ENCODE data around the gene HBA1. TPM values are rescaled to one million over a fixed set of nuclear protein-coding genes. Genes with fewer than 3 reads are reported as not detected.

Gene HBA1
- total RNA-seq, 1 experiment from 2014 or later, result 2.9 TPM

DNA sequence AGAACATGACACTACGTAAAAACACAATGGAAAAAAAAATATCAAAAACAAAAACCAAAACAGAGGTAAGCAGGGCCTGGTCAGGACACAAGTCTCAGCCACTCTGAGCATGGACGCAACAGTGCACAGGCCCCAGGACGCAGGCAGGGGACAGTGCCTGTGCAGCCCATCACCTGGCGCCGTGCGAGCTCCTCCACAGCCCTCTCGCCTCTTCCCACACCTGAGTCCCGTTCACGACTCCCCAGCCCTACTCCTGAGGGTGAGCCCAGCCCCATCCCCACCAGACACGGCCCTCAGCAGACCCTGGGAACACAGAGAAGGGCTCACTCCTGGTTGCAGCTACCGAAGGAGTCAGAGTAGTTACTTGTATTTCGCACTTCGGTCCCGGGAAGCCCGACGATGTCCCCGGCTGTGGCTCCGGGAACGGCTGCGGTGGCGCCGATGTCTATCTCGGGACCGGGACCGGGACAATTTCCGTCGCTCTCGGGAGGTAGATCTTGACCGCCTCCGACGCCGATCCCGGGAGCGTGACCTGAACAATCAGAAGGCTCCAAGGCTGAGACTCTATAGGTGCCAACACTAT is 13.2 kb downstream of the HBA1 start:
- intact Hi-C loops (cut with micrococcal nuclease), result no loop called here
- TF ChIP-seq, protein P1, sequence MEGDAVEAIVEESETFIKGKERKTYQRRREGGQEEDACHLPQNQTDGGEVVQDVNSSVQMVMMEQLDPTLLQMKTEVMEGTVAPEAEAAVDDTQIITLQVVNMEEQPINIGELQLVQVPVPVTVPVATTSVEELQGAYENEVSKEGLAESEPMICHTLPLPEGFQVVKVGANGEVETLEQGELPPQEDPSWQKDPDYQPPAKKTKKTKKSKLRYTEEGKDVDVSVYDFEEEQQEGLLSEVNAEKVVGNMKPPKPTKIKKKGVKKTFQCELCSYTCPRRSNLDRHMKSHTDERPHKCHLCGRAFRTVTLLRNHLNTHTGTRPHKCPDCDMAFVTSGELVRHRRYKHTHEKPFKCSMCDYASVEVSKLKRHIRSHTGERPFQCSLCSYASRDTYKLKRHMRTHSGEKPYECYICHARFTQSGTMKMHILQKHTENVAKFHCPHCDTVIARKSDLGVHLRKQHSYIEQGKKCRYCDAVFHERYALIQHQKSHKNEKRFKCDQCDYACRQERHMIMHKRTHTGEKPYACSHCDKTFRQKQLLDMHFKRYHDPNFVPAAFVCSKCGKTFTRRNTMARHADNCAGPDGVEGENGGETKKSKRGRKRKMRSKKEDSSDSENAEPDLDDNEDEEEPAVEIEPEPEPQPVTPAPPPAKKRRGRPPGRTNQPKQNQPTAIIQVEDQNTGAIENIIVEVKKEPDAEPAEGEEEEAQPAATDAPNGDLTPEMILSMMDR (IDR thresholded peaks at IDR 0.05; ENCODE audit: unreplicated experiment), result no peak
- Mint-ChIP-seq H3K4me3 (ENCODE audit: unreplicated experiment) (no peak overlapping the region), H3K36me3 (ENCODE audit: insufficient read depth, unreplicated experiment) (peaks cover 75% of the 10 kb centered on the region), H3K9me3 (ENCODE audit: unreplicated experiment) (no peaks in the 10 kb centered on the region), H3K4me1 (ENCODE audit: insufficient read depth, unreplicated experiment) (no peaks in the 10 kb centered on the region), H3K27me3 (ENCODE audit: insufficient read depth, unreplicated experiment) (no peaks in the 10 kb centered on the region), H3K27ac (ENCODE audit: low read depth, unreplicated experiment) (no peak overlapping the region)
- ChIA-PET CTCF (interaction anchor here (0.6 kb wide), 1 partner anchor 83 kb away, joined by 5 read pairs; no protein-coding TSS in a partner anchor), POLR2A (interaction anchor here (1.2 kb wide), 1 partner anchor 180 kb away, joined by 4 read pairs; no protein-coding TSS in a partner anchor)
- TSS peak; percentile 72 for BruUV-seq (replicated peaks)
- DNase-seq (ENCODE audit: unreplicated experiment), result no peak

DNA sequence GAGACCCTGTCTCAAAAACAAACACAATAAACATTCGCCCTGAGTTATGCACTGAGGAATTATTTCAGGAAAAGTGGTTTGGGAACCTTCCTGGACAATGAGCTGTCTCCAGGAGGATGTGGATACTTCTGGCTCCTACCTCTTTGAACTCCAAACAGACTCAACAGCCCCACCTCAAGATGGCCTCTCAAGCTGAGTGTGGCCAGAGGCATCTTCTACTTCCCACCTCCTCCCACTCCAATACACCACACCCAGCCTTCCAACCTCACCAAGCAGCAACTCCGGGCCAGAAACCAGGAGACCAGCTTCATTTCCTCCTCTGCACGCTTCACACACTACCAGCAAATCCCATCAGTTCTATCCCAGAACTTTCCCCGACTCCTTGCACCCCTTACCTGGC is 15.4 kb downstream of the HBA1 start:
- ChIA-PET POLR2A (no interaction called here), CTCF (interaction anchor here (1.5 kb wide), 1 partner anchor 10 kb away, joined by 6 read pairs; no protein-coding TSS in a partner anchor)
- Mint-ChIP-seq H3K36me3 (ENCODE audit: insufficient read depth, unreplicated experiment) (peaks cover 96% of the 10 kb centered on the region), H3K9me3 (ENCODE audit: unreplicated experiment) (no peaks in the 10 kb centered on the region), H3K27ac (ENCODE audit: low read depth, unreplicated experiment) (no peak overlapping the region), H3K27me3 (ENCODE audit: insufficient read depth, unreplicated experiment) (no peaks in the 10 kb centered on the region), H3K4me3 (ENCODE audit: unreplicated experiment) (no peak overlapping the region), H3K4me1 (ENCODE audit: insufficient read depth, unreplicated experiment) (no peaks in the 10 kb centered on the region)
- intact Hi-C loops (cut with micrococcal nuclease), result no loop called here
- DNase-seq (ENCODE audit: unreplicated experiment), result no peak
- TF ChIP-seq, protein P1 (IDR thresholded peaks at IDR 0.05; ENCODE audit: unreplicated experiment), result no peak
- no TSS peak for BruUV-seq (replicated peaks)

DNA sequence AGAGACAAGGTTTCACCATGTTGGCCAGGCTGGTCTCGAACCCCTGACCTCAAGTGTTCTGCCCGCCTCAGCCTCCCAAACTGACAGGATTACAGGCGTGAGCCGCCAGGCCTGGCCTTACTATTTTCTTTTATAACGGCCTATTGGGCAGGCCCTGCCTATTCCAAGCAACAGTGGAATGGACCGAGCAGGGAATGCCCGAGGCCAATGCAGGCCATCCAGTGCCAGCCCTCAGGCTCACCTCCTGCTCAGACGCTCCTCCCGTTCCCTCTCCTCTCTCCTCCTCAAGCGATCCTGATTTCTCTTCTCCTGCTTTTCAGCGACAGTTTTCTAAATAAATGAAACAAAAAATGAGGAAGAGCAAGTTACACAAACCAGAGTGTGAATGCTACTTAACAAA is 16.2 kb downstream of the HBA1 start:
- intact Hi-C loops (cut with micrococcal nuclease), result no loop called here
- no peaks in the 10 kb centered on the region for H3K9me3 Mint-ChIP-seq (ENCODE audit: unreplicated experiment)

DNA sequence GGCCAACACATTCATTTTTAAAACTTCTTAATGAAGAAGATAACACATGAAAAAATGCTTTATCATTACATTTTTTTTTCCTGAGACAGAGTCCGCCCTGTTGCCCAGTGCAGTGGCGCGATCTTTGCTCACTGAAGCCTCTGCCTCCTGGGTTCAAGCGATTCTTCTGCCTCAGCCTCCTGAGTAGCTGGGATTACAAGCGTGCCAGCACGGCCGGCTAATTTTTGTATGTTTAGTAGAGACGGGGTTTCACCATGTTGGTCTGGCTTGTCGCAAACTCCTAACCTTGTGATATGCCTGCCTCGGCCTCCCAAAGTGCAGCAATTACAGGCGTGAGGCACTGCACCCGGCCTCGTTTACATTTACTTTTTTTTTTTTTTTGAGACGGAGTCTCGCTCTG is 17.0 kb downstream of the HBA1 start:
- TF ChIP-seq, protein P1 (IDR thresholded peaks at IDR 0.05; ENCODE audit: unreplicated experiment), result no peak
- ChIA-PET CTCF (interaction anchor here (1.4 kb wide), 1 partner anchor 169 kb away, joined by 3 read pairs; no protein-coding TSS in a partner anchor), POLR2A (no interaction called here)
- intact Hi-C loops (cut with micrococcal nuclease), result no loop called here
- DNase-seq (ENCODE audit: unreplicated experiment), result no peak
- Mint-ChIP-seq H3K27me3 (ENCODE audit: insufficient read depth, unreplicated experiment) (no peaks in the 10 kb centered on the region), H3K4me1 (ENCODE audit: insufficient read depth, unreplicated experiment) (no peaks in the 10 kb centered on the region), H3K27ac (ENCODE audit: low read depth, unreplicated experiment) (no peak overlapping the region), H3K36me3 (ENCODE audit: insufficient read depth, unreplicated experiment) (peaks cover 98% of the 10 kb centered on the region), H3K4me3 (ENCODE audit: unreplicated experiment) (no peak overlapping the region), H3K9me3 (ENCODE audit: unreplicated experiment) (no peaks in the 10 kb centered on the region)
- BruUV-seq (replicated peaks), result no TSS peak

More for the DNA sequence above, 16.2 kb downstream of the HBA1 start:
- DNase-seq (ENCODE audit: unreplicated experiment), result no peak
- H3K27ac Mint-ChIP-seq (ENCODE audit: low read depth, unreplicated experiment), result no peak overlapping the region
- peaks cover 98% of the 10 kb centered on the region for H3K36me3 Mint-ChIP-seq (ENCODE audit: insufficient read depth, unreplicated experiment)
- no TSS peak for BruUV-seq (replicated peaks)
- ChIA-PET POLR2A (no interaction called here), CTCF (interaction anchor here (1.4 to 1.5 kb wide), 2 partner anchors 11 to 169 kb away, joined by 3 to 6 read pairs; no protein-coding TSS in a partner anchor)
- H3K4me1 Mint-ChIP-seq (ENCODE audit: insufficient read depth, unreplicated experiment), result no peaks in the 10 kb centered on the region
- TF ChIP-seq, protein P1 (IDR thresholded peaks at IDR 0.05; ENCODE audit: unreplicated experiment), result no peak
- H3K4me3 Mint-ChIP-seq (ENCODE audit: unreplicated experiment), result no peak overlapping the region
- no peaks in the 10 kb centered on the region for H3K27me3 Mint-ChIP-seq (ENCODE audit: insufficient read depth, unreplicated experiment)
